K562 (cell line): ENCODE results near the gene TRUB2. TPM values are rescaled to one million over a fixed set of nuclear protein-coding genes. Genes with fewer than 3 reads are reported as not detected.

ENCODE experiments used
- ATAC-seq: fragments of 200-7000 bp; cut with Tn5 transposase; 3 replicates; pipeline ENCODE4 v1.9.1; 2020; ENCODE audit warnings: moderate library complexity
- BruUV-seq: library from RNA; stranded (reverse); fragments of 400-500 nt; replicated peaks from 2 replicates; lab custom pipeline; 2021; lab: Mats Ljungman, UMichigan
- CTCF ChIA-PET: fragments of 300-600 bp; formaldehyde crosslinking; extraction: SDS; loops from one replicate; lab custom pipeline; 2021; ENCODE audit warnings: low intra/inter-chr PET ratio; lab: Yijun Ruan, JAX
- POLR2A ChIA-PET: fragments of 300-600, 350-650 bp; sonication (Branson Sonifier 250); formaldehyde crosslinking; extraction: SDS; loops from one replicate; lab custom pipeline; 2021; ENCODE audit warnings: antibody characterized with exemption, inconsistent platforms; lab: Yijun Ruan, JAX
- DNase-seq, 4 experiments: peaks; one replicate each; pipeline versions ENCODE4 v3.0.0 to v3.0.0-alpha.2; 2011 to 2018; ENCODE audit warnings: low spot score in 3 of 4, mixed read lengths in 3 of 4; ENCODE audit errors: extremely low read depth in 1 of 4
- FAIRE-seq: peaks from 2 replicates; lab custom pipeline; 2011; peaks lifted over from hg19 to GRCh38; lab: Jason Lieb, UNC
- H2AFZ ChIP-seq: 2 replicates; pipeline ENCODE4 v1.6.0; 2011; ENCODE audit warnings: low read depth, low read length, control low read depth, inconsistent platforms
- H3K27ac ChIP-seq: fragments of 200-600 bp; 3 replicates; pipeline ENCODE4 v1.8.0; 2011; ENCODE audit warnings: low read depth, mild to moderate bottlenecking, control low read depth, inconsistent platforms, low read length, moderate library complexity, mixed read lengths; ENCODE audit errors: extremely low read depth
- H3K27me3 ChIP-seq, 2 experiments: fragments of 300-600 bp in 1 of 2; 2 replicates in 1 of 2; 3 replicates in 1 of 2; pipeline versions ENCODE4 v1.6.0 to v1.8.0; 2011; ENCODE audit warnings: inconsistent platforms in 2 of 2, low read length in 2 of 2, mild to moderate bottlenecking in 1 of 2, mixed read lengths in 1 of 2, moderate library complexity in 1 of 2; ENCODE audit not compliant: control insufficient read depth in 2 of 2, insufficient read depth in 2 of 2
- H3K36me3 ChIP-seq: fragments of 300-600 bp; 3 replicates; pipeline ENCODE4 v1.8.0; 2011; ENCODE audit warnings: mild to moderate bottlenecking, low read length, inconsistent platforms; ENCODE audit not compliant: control insufficient read depth, insufficient read depth
- H3K4me1 ChIP-seq, 2 experiments: fragments of 200-600 bp in 1 of 2; replicated peaks in 1 of 2; 2 replicates in 1 of 2; 3 replicates in 1 of 2; pipeline versions ENCODE4 v1.5.1 to v1.8.0; 2011; ENCODE audit warnings: inconsistent platforms in 2 of 2, low read length in 2 of 2, mild to moderate bottlenecking in 1 of 2, mixed read lengths in 1 of 2, moderate library complexity in 1 of 2; ENCODE audit not compliant: control insufficient read depth in 2 of 2, insufficient read depth in 2 of 2
- H3K4me2 ChIP-seq: 2 replicates; pipeline ENCODE4 v1.6.1; 2011; ENCODE audit warnings: low read length, control low read depth, inconsistent platforms, mixed read lengths; ENCODE audit not compliant: insufficient read depth
- H3K4me3 ChIP-seq: fragments of 200-600 bp; sonication (generic), shearing (Covaris generic); 2 replicates; pipeline ENCODE4 v1.5.1; 2016; ENCODE audit warnings: control low read depth, inconsistent platforms
- H3K79me2 ChIP-seq: fragments of 200-600 bp; 3 replicates; pipeline ENCODE4 v1.8.0; 2011; ENCODE audit warnings: low read length, inconsistent platforms; ENCODE audit not compliant: control insufficient read depth, insufficient read depth
- H3K9ac ChIP-seq, 2 experiments: 2 replicates each; pipeline versions ENCODE4 v1.6.0 to v1.6.1; 2011; ENCODE audit warnings: low read depth in 2 of 2, low read length in 2 of 2, control low read depth in 1 of 2, inconsistent platforms in 1 of 2, mild to moderate bottlenecking in 1 of 2, mixed read lengths in 1 of 2; ENCODE audit not compliant: insufficient read depth in 1 of 2
- H3K9me1 ChIP-seq: one replicate; pipeline ENCODE4 v1.6.0; 2011; ENCODE audit warnings: inconsistent platforms, mild to moderate bottlenecking, low read length, moderate library complexity; ENCODE audit not compliant: control insufficient read depth, insufficient read depth
- H3K9me3 ChIP-seq: replicated peaks from 2 replicates; pipeline ENCODE4 v1.5.1; 2011; ENCODE audit warnings: low read depth, low read length, inconsistent platforms; ENCODE audit not compliant: control insufficient read depth, insufficient read depth
- H4K20me1 ChIP-seq: replicated peaks from 2 replicates; pipeline ENCODE4 v1.6.1; 2011; ENCODE audit warnings: low read length, inconsistent platforms, mixed read lengths; ENCODE audit not compliant: control insufficient read depth, insufficient read depth
- CCNT2 ChIP-seq: IDR thresholded peaks from 2 replicates; pipeline ENCODE4 v1.6.1; 2011; ENCODE audit warnings: borderline replicate concordance, low read depth, mild to moderate bottlenecking, moderate library complexity, mixed read lengths, low read length; ENCODE audit not compliant: insufficient read length; ENCODE audit errors: extremely low read depth
- ETV1 ChIP-seq: fragments of 450-650 bp; conservative IDR thresholded peaks from 2 replicates; pipeline ENCODE4 v1.6.1; 2016; ENCODE audit warnings: missing genetic modification characterization, control low read depth, low read depth, missing compliant biosample characterization
- FUS ChIP-seq: fragments of 200-400 bp; formaldehyde crosslinking; optimal IDR thresholded peaks from 2 replicates; pipeline ENCODE3; 2017; ENCODE audit warnings: low read depth, low read length
- HMG20A ChIP-seq: fragments of 450-650 bp; formaldehyde crosslinking; conservative IDR thresholded peaks from 2 replicates; pipeline ENCODE4 v1.4.0; 2020; ENCODE audit warnings: mild to moderate bottlenecking, mixed read lengths
- MECOM ChIP-seq: fragments of 250-450 bp; sonication (Bioruptor Pico); IDR thresholded peaks from 2 replicates; pipeline ENCODE4 v1.8.0; 2022; ENCODE audit warnings: inconsistent platforms
- NCOR1 ChIP-seq: fragments of 450-650 bp; IDR thresholded peaks from 2 replicates; pipeline ENCODE4 v1.6.1; 2016; ENCODE audit warnings: mild to moderate bottlenecking, moderate library complexity
- OTX1 ChIP-seq: fragments of 450-650 bp; formaldehyde crosslinking; IDR thresholded peaks from 2 replicates; pipeline ENCODE4 v1.4.0; 2022; ENCODE audit warnings: mild to moderate bottlenecking
- TEAD2 ChIP-seq: fragments of 450-650 bp; IDR thresholded peaks from 2 replicates; pipeline ENCODE4 v1.6.1; 2016; ENCODE audit warnings: missing genetic modification characterization, control low read depth, missing compliant biosample characterization
- TFAP4 ChIP-seq: sonication (generic); formaldehyde crosslinking; IDR thresholded peaks from 2 replicates; pipeline ENCODE4 v1.8.0; 2022; ENCODE audit warnings: missing genetic modification reagents, mild to moderate bottlenecking, moderate library complexity, borderline replicate concordance
- XRCC3 ChIP-seq: fragments of 450-650 bp; IDR thresholded peaks from 2 replicates; pipeline ENCODE4 v1.6.1; 2017; ENCODE audit warnings: mild to moderate bottlenecking, moderate library complexity
- ZNF592 ChIP-seq: fragments of 450-650 bp; IDR thresholded peaks from 2 replicates; pipeline ENCODE4 v1.6.1; 2017; ENCODE audit warnings: antibody characterized with exemption, mild to moderate bottlenecking
- WGBS: fragments of 100-300 bp; shearing (Covaris generic); methylation state at CpG from one replicate; pipeline ENCODE4 v1.1.6; 2016; ENCODE audit warnings: low coverage, mixed read lengths; ENCODE audit not compliant: insufficient coverage; ENCODE audit errors: missing lambda C conversion rate; 5-methylcytosine and 5-hydroxymethylcytosine counted together
- in situ Hi-C: fragments of 300-500 bp; cut with MboI; formaldehyde crosslinking; loops from 4 replicates; pipeline ENCODE4 v1.15.0; 2018; ENCODE audit warnings: inconsistent platforms, mixed read lengths
- intact Hi-C: fragments of 100-400 bp; cut with micrococcal nuclease; formaldehyde crosslinking; loops from 2 replicates; pipeline ENCODE4 v1.14.2; 2022
- polyA plus RNA-seq, 8 experiments: library from polyadenylated mRNA; depleted of rRNA in 4 of 8; stranded (reverse) in 5 of 8; unstranded in 3 of 8; fragments of >200 nt; fragmentation: Nextera tagmentation in 2 of 8; fragmentation: Illumina TruSeq in 1 of 8; extraction: Ambion mirVana in 2 of 8; extraction: Trizol in 1 of 8; gene quantifications; 2 replicates each; pipeline versions ENCODE4 v1.2.1 to v1.2.3, GENCODE V29; 2011 to 2014; ENCODE audit warnings: inconsistent platforms in 1 of 8, missing spikeins in 1 of 8
- total RNA-seq, 7 experiments: library from RNA; depleted of rRNA in 6 of 7; stranded (reverse); fragments of >200 nt in 6 of 7; fragmentation: Illumina TruSeq in 2 of 7; extraction: Trizol in 2 of 7; gene quantifications; 2 replicates each; pipeline versions ENCODE4 v1.2.1 to v1.2.3, GENCODE V29; 2011 to 2021; ENCODE audit warnings: low replicate concordance in 1 of 7
- TF ChIP-seq, protein P1 (sequence below): sonication (generic); formaldehyde crosslinking; IDR thresholded peaks from 2 replicates; pipeline ENCODE4 v1.8.1; 2023; ENCODE audit warnings: mild to moderate bottlenecking, missing genetic modification reagents
- TF ChIP-seq, protein P2 (sequence below): fragments of 450-650 bp; conservative IDR thresholded peaks from 2 replicates; pipeline ENCODE4 v1.6.1; 2016; ENCODE audit warnings: missing genetic modification characterization, low read depth, mild to moderate bottlenecking, control low read depth, missing compliant biosample characterization

The TRUB2 gene
- total and polyA plus RNA-seq, 9 of the 15 experiments (the other 6 are each of a cell fraction or from before 2014, with no cell fraction given) = 9.3 to 110 (median 63.0) TPM

GRCh38 chr9:128258326-128258725, 63.9 kb downstream of the TRUB2 start:
- peaks cover 22 to 45% of the 10 kb centered on the region in 2 experiments for H3K4me1 ChIP-seq
- no peak overlapping the region; a peak in 1 of 4 replicates for H3K9ac ChIP-seq
- DNase-seq (no peak), ATAC-seq (no peak), FAIRE-seq (no peak)
- H3K9me3 ChIP-seq = no peaks in the 10 kb centered on the region
- no peaks in the 10 kb centered on the region for H4K20me1 ChIP-seq
- WGBS = 92% methylated on average over 6 of the region's 6 CpGs
- CTCF ChIA-PET = no interaction called here
- H2AFZ ChIP-seq = no peak overlapping the region
- peaks cover 88% of the 10 kb centered on the region for H3K36me3 ChIP-seq
- H3K4me2 ChIP-seq = no peak overlapping the region
- H3K4me3 ChIP-seq = no peak overlapping the region
- BruUV-seq = no TSS peak
- peaks cover 8% of the 10 kb centered on the region; the same call in 2 of the 3 replicates for H3K79me2 ChIP-seq
- in situ Hi-C loops = no loop called here
- H3K27me3 ChIP-seq = no peaks in the 10 kb centered on the region
- no peaks in the 10 kb centered on the region for H3K9me1 ChIP-seq
- POLR2A ChIA-PET = interaction anchor here (0.6 to 3.3 kb wide), 8 partner anchors 9 to 19 kb away, joined by 3 to 21 read pairs (median 4); no protein-coding TSS in a partner anchor
- H3K27ac ChIP-seq = no peak overlapping the region
- intact Hi-C loops = no loop called here
- TF ChIP-seq, protein P1, sequence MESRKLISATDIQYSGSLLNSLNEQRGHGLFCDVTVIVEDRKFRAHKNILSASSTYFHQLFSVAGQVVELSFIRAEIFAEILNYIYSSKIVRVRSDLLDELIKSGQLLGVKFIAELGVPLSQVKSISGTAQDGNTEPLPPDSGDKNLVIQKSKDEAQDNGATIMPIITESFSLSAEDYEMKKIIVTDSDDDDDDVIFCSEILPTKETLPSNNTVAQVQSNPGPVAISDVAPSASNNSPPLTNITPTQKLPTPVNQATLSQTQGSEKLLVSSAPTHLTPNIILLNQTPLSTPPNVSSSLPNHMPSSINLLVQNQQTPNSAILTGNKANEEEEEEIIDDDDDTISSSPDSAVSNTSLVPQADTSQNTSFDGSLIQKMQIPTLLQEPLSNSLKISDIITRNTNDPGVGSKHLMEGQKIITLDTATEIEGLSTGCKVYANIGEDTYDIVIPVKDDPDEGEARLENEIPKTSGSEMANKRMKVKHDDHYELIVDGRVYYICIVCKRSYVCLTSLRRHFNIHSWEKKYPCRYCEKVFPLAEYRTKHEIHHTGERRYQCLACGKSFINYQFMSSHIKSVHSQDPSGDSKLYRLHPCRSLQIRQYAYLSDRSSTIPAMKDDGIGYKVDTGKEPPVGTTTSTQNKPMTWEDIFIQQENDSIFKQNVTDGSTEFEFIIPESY = no peak
- no peak for TF ChIP-seq NCOR1
- TF ChIP-seq MECOM (CRISPR knock-in tag) = no peak
- no peak for TF ChIP-seq XRCC3
- TF ChIP-seq TFAP4 = no peak
- TF ChIP-seq, protein P2, sequence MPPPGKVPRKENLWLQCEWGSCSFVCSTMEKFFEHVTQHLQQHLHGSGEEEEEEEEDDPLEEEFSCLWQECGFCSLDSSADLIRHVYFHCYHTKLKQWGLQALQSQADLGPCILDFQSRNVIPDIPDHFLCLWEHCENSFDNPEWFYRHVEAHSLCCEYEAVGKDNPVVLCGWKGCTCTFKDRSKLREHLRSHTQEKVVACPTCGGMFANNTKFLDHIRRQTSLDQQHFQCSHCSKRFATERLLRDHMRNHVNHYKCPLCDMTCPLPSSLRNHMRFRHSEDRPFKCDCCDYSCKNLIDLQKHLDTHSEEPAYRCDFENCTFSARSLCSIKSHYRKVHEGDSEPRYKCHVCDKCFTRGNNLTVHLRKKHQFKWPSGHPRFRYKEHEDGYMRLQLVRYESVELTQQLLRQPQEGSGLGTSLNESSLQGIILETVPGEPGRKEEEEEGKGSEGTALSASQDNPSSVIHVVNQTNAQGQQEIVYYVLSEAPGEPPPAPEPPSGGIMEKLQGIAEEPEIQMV (tag) = no peak
- TF ChIP-seq OTX1 (CRISPR knock-in tag) = no peak; the same call in 1 of the 2 replicates
- TF ChIP-seq FUS = no peak
- TF ChIP-seq CCNT2 = no peak
- TF ChIP-seq HMG20A (CRISPR knock-in tag) = no peak
- no peak for TF ChIP-seq ZNF592
- TF ChIP-seq TEAD2 (tag) = no peak
- no peak for TF ChIP-seq ETV1 (tag)
